GM12865 (cell line): ENCODE results near the gene FAM3D.

Source experiments
- DNase-seq: peaks from one replicate; pipeline ENCODE4 v3.0.0; 2010; ENCODE audit warnings: low read depth
- H3K4me3 ChIP-seq: 2 replicates; pipeline ENCODE4 v1.5.1; 2011; ENCODE audit warnings: mild to moderate bottlenecking, low read depth, low read length, control low read depth
- TF ChIP-seq, protein P1 (sequence below): IDR thresholded peaks from 2 replicates; pipeline ENCODE4 v1.5.1; 2011; ENCODE audit warnings: low read length, control low read depth, low read depth, inconsistent platforms; ENCODE audit not compliant: insufficient read depth; ENCODE audit errors: missing control alignments

The FAM3D gene

DNA sequence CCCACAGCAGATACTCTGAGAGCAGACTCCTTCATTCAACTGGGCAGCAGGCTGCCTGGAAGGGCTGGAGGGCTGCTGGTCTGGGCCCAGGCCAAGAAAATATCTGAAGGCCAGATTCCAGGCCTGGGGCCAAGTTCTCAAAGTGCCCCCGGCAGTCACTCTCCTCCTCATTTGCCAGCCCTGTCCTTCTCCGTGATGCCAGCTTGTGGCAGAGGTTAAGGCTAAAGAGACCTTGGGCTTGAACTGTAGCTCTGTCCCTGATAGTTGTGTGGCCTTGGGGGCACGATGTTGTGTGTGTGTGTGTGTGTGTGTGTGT lies 39.0 kb downstream of the FAM3D start:
- TF ChIP-seq, protein P1, sequence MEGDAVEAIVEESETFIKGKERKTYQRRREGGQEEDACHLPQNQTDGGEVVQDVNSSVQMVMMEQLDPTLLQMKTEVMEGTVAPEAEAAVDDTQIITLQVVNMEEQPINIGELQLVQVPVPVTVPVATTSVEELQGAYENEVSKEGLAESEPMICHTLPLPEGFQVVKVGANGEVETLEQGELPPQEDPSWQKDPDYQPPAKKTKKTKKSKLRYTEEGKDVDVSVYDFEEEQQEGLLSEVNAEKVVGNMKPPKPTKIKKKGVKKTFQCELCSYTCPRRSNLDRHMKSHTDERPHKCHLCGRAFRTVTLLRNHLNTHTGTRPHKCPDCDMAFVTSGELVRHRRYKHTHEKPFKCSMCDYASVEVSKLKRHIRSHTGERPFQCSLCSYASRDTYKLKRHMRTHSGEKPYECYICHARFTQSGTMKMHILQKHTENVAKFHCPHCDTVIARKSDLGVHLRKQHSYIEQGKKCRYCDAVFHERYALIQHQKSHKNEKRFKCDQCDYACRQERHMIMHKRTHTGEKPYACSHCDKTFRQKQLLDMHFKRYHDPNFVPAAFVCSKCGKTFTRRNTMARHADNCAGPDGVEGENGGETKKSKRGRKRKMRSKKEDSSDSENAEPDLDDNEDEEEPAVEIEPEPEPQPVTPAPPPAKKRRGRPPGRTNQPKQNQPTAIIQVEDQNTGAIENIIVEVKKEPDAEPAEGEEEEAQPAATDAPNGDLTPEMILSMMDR, result no peak
- no peak overlapping the region for H3K4me3 ChIP-seq
- no peak for DNase-seq

DNA sequence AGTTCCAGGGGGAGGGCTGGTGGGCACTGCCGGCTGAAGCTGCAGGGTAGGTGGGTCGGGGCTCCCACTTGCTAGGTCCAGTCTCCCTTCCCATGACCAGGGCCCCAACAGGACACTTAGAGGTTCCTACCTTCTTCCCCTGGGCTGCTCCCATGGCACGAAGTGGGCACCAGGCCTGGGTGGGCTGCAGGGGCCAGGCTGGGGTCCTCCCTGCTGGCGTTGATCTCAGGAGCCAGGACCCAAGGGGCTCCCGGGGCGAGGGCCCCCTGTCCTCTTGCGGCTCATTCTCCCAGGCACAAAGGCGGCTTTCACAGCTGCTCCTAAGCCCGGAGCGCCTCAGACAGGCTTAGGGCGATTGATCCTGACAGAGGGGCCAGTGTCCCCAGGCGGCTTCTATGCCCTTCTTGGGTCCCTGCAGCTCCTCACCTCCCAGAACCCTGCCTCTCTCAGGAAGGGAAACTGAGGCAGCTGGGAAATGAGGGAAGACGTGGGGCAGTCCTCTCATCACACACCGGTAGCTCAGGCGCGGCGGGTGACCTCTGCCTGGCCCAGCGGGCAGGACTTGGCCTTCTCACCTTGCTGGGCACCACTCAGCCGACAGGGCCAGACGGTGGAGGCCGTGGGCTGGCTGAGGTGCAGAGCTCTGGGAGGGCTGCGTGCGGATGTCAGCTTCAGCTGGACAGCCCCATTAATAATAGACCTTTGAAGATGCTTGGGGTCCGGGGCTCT lies 39.6 kb downstream of the FAM3D start:
- no peak for DNase-seq
- H3K4me3 ChIP-seq, result no peak overlapping the region
- TF ChIP-seq, protein P1, result no peak

DNA sequence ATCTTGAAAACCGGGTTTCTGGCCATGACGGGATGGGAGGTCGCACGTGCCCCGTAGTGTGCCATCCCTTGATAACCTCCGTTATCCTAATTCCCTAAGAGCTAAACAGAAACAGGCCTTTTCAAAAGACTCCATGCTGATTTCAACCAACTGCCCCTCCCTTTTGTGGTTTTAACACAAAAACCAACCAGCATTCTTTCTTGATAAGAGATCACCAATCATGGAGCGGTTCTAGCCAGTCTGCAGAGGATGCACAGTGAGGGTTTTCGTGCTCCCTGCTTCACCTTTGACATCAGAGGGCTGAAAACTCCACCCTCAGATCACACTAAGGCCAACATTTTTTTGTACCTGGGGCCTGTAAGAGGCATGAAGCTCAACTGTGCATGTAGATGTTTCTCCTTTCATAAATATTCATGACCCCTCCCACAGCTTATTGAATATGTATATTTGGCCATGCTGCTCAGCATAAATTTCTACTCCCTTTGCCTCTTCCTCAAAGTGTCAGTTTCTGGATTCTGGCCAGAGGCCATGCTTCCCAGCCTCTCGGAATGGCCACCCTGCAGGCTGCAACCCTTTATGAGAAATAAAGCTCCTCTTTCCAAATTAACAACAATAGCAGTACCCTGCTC lies 41.3 kb downstream of the FAM3D start:
- H3K4me3 ChIP-seq, result no peak overlapping the region
- TF ChIP-seq, protein P1, result no peak
- no peak for DNase-seq

DNA sequence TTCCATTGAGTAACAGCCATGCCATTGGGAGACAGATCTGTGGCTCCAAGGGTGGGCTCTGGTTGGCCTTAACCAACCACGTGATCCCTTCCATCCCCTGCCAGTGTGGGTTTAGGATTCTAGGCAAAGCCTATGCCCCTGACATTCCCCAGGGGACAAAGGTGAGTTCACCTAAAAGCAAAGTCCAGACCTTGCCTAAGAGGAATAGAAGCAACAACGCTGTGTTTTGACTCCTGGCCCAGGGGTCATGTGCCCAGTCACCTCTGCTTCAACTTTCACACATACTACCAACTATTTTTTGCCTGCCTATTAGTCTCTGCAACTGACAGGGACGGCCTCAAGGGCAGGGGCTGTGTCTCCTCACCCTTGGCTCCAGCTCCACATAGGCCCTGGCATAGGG lies 42.0 kb downstream of the FAM3D start:
- TF ChIP-seq, protein P1, result no peak
- no peak for DNase-seq
- H3K4me3 ChIP-seq, result no peak overlapping the region

DNA sequence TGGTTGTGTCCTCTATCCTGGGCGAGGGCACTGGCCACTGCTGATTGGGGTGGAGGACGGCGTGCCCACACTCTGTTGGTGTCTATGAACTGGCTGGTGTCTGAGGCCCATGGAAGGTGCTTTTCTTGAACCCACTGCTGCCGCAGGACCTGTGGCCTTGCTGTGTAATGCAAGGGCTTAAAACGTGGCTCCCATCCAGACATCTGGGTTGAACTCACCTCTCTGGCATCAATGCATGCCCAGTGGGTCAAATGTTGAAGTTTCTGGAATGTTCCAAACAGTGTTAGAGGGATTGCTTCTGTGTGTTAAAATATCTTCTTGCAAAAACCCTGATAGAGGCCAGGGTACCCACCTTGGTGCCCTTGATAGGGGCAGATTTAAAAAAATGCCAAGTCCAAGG lies 42.6 kb downstream of the FAM3D start:
- H3K4me3 ChIP-seq, result no peak overlapping the region
- no peak for DNase-seq
- TF ChIP-seq, protein P1, result no peak

DNA sequence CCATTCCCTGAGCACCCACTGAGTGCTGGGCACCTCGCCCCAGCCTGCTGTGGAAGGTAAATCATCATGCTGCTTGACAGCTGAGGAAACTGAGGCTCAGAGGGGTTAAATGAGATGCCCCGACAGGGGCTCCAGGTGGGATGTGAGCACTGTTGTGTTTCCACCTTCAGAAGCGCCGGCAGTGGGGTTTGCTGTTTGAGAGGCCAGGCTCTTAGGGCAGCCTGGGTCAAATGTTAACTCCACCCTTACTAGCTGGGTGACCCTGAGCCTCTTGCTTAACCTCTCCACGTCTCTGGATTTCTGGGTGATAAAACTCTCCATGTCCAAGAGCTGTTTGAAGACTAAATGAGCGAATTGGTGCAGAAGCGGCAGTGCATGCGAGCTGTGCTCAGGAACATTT lies 43.1 kb downstream of the FAM3D start:
- H3K4me3 ChIP-seq, result no peak overlapping the region
- TF ChIP-seq, protein P1, result no peak
- DNase-seq, result no peak

DNA sequence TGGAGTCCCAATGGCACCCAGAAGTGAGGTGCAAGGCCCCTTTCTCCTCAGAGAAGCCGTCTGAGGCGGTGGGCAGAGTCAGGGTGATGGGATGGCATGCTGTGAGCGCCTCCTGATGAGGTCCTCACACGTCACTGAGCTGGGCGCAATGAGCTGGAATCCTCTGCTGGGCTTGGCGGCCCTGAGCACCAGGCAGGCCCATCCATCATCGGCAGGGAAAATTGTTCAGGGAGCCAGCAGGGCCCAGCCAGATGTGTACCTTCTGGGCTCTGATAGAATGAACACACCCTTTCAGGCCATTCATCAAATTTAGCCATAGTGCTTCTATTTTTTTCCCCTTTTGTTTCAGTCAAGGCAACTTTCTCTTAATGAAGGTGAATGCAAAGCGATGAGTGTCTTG lies 43.7 kb downstream of the FAM3D start:
- no peak for DNase-seq
- no peak overlapping the region for H3K4me3 ChIP-seq
- TF ChIP-seq, protein P1, result no peak
